Ishikawa (cell line): ENCODE results near the gene EDNRB.

ENCODE experiments used
- CEBPB ChIP-seq: IDR thresholded peaks from 2 replicates; pipeline ENCODE4 v1.6.1; 2012
- FOXM1 ChIP-seq: IDR thresholded peaks from 2 replicates; pipeline ENCODE4 v1.6.1; 2012; ENCODE audit warnings: low read depth, borderline replicate concordance
- TAF1 ChIP-seq: IDR thresholded peaks from 2 replicates; pipeline ENCODE4 v1.6.1; 2012; ENCODE audit warnings: low read depth, mild to moderate bottlenecking
- TF ChIP-seq, protein P1 (sequence below): IDR thresholded peaks from 2 replicates; pipeline ENCODE4 v1.6.1; 2012; ENCODE audit warnings: low read depth, mild to moderate bottlenecking
- TF ChIP-seq, protein P2 (sequence below): IDR thresholded peaks from 2 replicates; pipeline ENCODE4 v1.6.1; 2012

- TF ChIP-seq CEBPB, result no peak
- no peak for TF ChIP-seq FOXM1
- TF ChIP-seq, protein P1, sequence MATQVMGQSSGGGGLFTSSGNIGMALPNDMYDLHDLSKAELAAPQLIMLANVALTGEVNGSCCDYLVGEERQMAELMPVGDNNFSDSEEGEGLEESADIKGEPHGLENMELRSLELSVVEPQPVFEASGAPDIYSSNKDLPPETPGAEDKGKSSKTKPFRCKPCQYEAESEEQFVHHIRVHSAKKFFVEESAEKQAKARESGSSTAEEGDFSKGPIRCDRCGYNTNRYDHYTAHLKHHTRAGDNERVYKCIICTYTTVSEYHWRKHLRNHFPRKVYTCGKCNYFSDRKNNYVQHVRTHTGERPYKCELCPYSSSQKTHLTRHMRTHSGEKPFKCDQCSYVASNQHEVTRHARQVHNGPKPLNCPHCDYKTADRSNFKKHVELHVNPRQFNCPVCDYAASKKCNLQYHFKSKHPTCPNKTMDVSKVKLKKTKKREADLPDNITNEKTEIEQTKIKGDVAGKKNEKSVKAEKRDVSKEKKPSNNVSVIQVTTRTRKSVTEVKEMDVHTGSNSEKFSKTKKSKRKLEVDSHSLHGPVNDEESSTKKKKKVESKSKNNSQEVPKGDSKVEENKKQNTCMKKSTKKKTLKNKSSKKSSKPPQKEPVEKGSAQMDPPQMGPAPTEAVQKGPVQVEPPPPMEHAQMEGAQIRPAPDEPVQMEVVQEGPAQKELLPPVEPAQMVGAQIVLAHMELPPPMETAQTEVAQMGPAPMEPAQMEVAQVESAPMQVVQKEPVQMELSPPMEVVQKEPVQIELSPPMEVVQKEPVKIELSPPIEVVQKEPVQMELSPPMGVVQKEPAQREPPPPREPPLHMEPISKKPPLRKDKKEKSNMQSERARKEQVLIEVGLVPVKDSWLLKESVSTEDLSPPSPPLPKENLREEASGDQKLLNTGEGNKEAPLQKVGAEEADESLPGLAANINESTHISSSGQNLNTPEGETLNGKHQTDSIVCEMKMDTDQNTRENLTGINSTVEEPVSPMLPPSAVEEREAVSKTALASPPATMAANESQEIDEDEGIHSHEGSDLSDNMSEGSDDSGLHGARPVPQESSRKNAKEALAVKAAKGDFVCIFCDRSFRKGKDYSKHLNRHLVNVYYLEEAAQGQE, result no peak
- TF ChIP-seq, protein P2, sequence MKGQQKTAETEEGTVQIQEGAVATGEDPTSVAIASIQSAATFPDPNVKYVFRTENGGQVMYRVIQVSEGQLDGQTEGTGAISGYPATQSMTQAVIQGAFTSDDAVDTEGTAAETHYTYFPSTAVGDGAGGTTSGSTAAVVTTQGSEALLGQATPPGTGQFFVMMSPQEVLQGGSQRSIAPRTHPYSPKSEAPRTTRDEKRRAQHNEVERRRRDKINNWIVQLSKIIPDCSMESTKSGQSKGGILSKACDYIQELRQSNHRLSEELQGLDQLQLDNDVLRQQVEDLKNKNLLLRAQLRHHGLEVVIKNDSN, result no peak
- no peak for TF ChIP-seq TAF1
These were observed at the start of gene EDNRB for GRCh38 chr13:77918391-77919245.
